Measurements from ENCODE around the gene SLC25A23. TPM values are rescaled to one million over a fixed set of nuclear protein-coding genes. Genes with fewer than 3 reads are reported as not detected.
A peak's percentile ranks its signal among the peaks of the same experiment; 100 is the strongest.

The SLC25A23 gene
- polyA plus RNA-seq, 2 of the 4 experiments (the other 2 are of a cell fraction): 3.3 to 18.2 TPM

DNA sequence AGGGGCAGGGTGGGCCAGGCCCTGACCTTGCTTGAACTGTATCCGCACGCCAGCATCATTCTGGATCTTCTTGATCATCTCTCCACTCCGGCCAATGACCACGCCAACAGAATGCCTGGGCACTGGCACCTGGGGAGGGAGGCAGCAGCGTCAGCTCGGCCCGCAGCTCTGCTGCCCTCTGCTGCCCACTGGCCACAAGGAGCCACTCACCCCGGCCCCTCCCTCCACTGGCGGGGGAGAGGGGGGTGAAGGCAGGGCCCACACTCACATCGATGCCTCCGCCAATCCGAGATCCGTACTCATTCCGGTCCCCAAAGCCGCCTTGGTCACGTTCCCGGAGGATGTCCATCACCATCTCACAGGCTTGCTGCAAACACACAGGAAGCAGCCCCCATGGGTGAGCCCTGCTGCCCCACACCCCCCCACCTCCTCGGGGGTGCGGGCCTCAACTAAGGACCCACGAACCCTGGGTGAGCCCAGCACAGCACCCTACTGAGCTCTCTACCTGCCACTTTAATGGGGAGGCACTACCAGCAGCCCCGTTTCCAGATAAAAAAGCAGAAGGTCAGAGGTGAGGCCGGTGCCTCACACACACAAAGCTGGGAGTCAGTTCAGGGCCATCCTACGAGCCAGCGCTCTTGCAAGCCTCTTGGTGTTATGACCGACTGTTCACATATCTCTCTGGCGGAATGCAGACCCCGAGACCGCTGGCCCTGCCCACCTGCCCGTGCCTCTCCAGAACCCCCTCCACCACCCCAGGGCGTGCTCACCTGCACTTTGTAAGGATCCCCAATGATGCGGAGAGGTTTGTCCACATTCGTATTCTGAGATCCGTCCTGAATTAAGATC, 41.7 kb downstream of the SLC25A23 start:
- no peak for TF ChIP-seq ZC3H11A (IDR thresholded peaks at IDR 0.05)
- no peak for TF ChIP-seq CHD4 (IDR thresholded peaks at IDR 0.05; ENCODE audit: borderline replicate concordance)
- peak in 1 of 2 experiments; percentile 23; a peak in 2 of 5 replicates for TF ChIP-seq RAD21 (conservative IDR thresholded peaks at IDR 0.05 in 1 of 2, IDR thresholded peaks at IDR 0.05 in 1 of 2)
- TF ChIP-seq, protein P1, sequence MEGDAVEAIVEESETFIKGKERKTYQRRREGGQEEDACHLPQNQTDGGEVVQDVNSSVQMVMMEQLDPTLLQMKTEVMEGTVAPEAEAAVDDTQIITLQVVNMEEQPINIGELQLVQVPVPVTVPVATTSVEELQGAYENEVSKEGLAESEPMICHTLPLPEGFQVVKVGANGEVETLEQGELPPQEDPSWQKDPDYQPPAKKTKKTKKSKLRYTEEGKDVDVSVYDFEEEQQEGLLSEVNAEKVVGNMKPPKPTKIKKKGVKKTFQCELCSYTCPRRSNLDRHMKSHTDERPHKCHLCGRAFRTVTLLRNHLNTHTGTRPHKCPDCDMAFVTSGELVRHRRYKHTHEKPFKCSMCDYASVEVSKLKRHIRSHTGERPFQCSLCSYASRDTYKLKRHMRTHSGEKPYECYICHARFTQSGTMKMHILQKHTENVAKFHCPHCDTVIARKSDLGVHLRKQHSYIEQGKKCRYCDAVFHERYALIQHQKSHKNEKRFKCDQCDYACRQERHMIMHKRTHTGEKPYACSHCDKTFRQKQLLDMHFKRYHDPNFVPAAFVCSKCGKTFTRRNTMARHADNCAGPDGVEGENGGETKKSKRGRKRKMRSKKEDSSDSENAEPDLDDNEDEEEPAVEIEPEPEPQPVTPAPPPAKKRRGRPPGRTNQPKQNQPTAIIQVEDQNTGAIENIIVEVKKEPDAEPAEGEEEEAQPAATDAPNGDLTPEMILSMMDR (IDR thresholded peaks at IDR 0.05): peak; percentile 30; the same call in 2 of the 3 replicates
- TF ChIP-seq FOXS1 (CRISPR knock-in tag; IDR thresholded peaks at IDR 0.05): no peak
- ChIA-PET CTCF (interaction anchor here (0.7 to 1.3 kb wide), 5 partner anchors 14 to 583 kb away, joined by 3 to 4 read pairs (median 3); partner anchors contain the start of gene SLC25A41), POLR2A (no interaction called here)
- H3K9me3 ChIP-seq: no peaks in the 10 kb centered on the region
- peaks cover 12% of the 10 kb centered on the region; the same call in 2 of the 3 replicates for H3K4me1 ChIP-seq
- H3K4me3 ChIP-seq: no peak overlapping the region
- H3K27ac ChIP-seq: no peak overlapping the region
- ATAC-seq: peak; percentile 74 to 82
- FAIRE-seq: no peak
- 89% methylated on average over 26 of the region's 33 CpGs for WGBS (ENCODE audit: missing lambda C conversion rate)
- peak in 1 of 2 experiments; percentile 23 for DNase-seq (ENCODE audit: low read depth in 1 of 2, low spot score in 1 of 2)
- H3K4me2 ChIP-seq: no peak overlapping the region

DNA sequence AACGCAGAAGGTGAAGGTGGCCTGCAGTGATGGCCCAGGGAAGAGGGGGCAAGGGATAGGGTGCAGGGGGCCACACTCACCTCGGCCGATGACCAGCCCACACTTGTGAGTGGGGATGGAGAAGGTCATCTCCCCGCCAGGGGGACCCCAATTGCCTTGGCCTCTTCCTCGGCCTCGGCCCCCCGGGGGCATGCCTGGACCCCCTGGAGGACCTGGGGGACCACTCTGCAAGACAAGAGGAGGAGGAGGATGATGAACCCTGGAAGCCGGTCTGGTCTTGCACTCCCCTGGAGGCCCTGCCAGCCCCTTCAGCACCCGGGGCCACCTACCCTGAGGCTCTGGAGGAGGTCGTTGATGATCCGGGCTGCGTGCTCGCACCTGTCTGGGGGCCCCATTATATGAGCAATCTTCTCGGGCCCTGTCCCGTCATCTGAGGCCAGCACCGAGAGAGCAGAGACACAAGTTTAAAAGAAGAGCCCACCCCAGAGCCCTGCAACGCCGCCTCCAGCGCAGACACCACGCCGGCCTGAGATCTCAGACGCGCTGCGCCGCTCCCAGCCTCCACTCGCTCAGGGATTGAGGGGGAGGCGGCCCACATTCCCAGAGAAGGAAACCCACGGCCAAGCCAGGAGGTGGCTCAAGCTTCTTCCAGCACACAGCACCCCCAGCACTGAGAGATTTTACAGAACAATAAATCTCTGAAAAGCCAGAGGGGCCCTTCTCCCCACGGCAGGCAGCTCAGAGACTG, 42.8 kb downstream of the SLC25A23 start:
- Histone ChIP-seq H3K4me1 (peaks cover under 1% of the 10 kb centered on the region; the same call in 1 of the 3 replicates), H3K9me3 (no peaks in the 10 kb centered on the region), H3K4me3 (no peak overlapping the region), H3K4me2 (no peak overlapping the region), H3K27ac (no peak overlapping the region)
- CTCF ChIA-PET: interaction anchor here (0.7 to 1.3 kb wide), 4 partner anchors 13 to 582 kb away, joined by 3 to 4 read pairs (median 3); partner anchors contain the start of gene SLC25A41
- ATAC-seq (no peak), DNase-seq (ENCODE audit: low read depth in 1 of 2, low spot score in 1 of 2) (no peak), FAIRE-seq (no peak)
- WGBS (ENCODE audit: missing lambda C conversion rate): 93% methylated on average over 18 of the region's 29 CpGs
- POLR2A ChIA-PET: no interaction called here
- TF ChIP-seq NFE2L2 (conservative IDR thresholded peaks at IDR 0.05; ENCODE audit: low read length): no peak
- TF ChIP-seq KDM5A (IDR thresholded peaks at IDR 0.05): no peak
- TF ChIP-seq EP300 (IDR thresholded peaks at IDR 0.05): no peak
- TF ChIP-seq, protein P2, sequence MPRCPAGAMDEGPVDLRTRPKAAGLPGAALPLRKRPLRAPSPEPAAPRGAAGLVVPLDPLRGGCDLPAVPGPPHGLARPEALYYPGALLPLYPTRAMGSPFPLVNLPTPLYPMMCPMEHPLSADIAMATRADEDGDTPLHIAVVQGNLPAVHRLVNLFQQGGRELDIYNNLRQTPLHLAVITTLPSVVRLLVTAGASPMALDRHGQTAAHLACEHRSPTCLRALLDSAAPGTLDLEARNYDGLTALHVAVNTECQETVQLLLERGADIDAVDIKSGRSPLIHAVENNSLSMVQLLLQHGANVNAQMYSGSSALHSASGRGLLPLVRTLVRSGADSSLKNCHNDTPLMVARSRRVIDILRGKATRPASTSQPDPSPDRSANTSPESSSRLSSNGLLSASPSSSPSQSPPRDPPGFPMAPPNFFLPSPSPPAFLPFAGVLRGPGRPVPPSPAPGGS (IDR thresholded peaks at IDR 0.05): no peak
- no peak for TF ChIP-seq FOSB (CRISPR knock-in tag; IDR thresholded peaks at IDR 0.05)
- no peak for TF ChIP-seq ZSCAN20 (CRISPR knock-in tag; IDR thresholded peaks at IDR 0.05)
- TF ChIP-seq GATA3 (IDR thresholded peaks at IDR 0.05; ENCODE audit: borderline replicate concordance): no peak
- TF ChIP-seq, protein P3, sequence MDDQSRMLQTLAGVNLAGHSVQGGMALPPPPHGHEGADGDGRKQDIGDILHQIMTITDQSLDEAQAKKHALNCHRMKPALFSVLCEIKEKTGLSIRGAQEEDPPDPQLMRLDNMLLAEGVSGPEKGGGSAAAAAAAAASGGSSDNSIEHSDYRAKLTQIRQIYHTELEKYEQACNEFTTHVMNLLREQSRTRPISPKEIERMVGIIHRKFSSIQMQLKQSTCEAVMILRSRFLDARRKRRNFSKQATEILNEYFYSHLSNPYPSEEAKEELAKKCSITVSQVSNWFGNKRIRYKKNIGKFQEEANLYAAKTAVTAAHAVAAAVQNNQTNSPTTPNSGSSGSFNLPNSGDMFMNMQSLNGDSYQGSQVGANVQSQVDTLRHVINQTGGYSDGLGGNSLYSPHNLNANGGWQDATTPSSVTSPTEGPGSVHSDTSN (IDR thresholded peaks at IDR 0.05): no peak
- TF ChIP-seq, protein P1 (IDR thresholded peaks at IDR 0.05): no peak
- TF ChIP-seq SREBF2 (IDR thresholded peaks at IDR 0.05): no peak
- TF ChIP-seq, protein P4, sequence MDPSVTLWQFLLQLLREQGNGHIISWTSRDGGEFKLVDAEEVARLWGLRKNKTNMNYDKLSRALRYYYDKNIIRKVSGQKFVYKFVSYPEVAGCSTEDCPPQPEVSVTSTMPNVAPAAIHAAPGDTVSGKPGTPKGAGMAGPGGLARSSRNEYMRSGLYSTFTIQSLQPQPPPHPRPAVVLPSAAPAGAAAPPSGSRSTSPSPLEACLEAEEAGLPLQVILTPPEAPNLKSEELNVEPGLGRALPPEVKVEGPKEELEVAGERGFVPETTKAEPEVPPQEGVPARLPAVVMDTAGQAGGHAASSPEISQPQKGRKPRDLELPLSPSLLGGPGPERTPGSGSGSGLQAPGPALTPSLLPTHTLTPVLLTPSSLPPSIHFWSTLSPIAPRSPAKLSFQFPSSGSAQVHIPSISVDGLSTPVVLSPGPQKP (IDR thresholded peaks at IDR 0.05; ENCODE audit: low read depth, low read length): no peak
- no peak for TF ChIP-seq MAZ (IDR thresholded peaks at IDR 0.05; ENCODE audit: borderline replicate concordance, low read depth, low read length)
- TF ChIP-seq, protein P5, sequence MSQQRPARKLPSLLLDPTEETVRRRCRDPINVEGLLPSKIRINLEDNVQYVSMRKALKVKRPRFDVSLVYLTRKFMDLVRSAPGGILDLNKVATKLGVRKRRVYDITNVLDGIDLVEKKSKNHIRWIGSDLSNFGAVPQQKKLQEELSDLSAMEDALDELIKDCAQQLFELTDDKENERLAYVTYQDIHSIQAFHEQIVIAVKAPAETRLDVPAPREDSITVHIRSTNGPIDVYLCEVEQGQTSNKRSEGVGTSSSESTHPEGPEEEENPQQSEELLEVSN (IDR thresholded peaks at IDR 0.05; ENCODE audit: borderline replicate concordance, low read depth): no peak
- TF ChIP-seq ZC3H11A (IDR thresholded peaks at IDR 0.05): no peak
- TF ChIP-seq JUNB (IDR thresholded peaks at IDR 0.05): no peak
- no peak for TF ChIP-seq CBX2 (IDR thresholded peaks at IDR 0.05; ENCODE audit: borderline replicate concordance, low read depth)
- TF ChIP-seq, protein P6, sequence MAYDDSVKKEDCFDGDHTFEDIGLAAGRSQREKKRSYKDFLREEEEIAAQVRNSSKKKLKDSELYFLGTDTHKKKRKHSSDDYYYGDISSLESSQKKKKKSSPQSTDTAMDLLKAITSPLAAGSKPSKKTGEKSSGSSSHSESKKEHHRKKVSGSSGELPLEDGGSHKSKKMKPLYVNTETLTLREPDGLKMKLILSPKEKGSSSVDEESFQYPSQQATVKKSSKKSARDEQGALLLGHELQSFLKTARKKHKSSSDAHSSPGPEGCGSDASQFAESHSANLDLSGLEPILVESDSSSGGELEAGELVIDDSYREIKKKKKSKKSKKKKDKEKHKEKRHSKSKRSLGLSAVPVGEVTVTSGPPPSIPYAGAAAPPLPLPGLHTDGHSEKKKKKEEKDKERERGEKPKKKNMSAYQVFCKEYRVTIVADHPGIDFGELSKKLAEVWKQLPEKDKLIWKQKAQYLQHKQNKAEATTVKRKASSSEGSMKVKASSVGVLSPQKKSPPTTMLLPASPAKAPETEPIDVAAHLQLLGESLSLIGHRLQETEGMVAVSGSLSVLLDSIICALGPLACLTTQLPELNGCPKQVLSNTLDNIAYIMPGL (CRISPR knock-in tag; IDR thresholded peaks at IDR 0.05; ENCODE audit: borderline replicate concordance): no peak
- TF ChIP-seq BHLHE40 (IDR thresholded peaks at IDR 0.05; ENCODE audit: low read depth, low read length): no peak
- TF ChIP-seq, protein P7, sequence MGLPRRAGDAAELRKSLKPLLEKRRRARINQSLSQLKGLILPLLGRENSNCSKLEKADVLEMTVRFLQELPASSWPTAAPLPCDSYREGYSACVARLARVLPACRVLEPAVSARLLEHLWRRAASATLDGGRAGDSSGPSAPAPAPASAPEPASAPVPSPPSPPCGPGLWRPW (IDR thresholded peaks at IDR 0.05): no peak
